ACC112 (cell line): ENCODE measurements around the gene WNT9B.

Source experiments
- H2AFZ ChIP-seq: fragments of 200-600 bp; sonication (generic); one replicate; pipeline ENCODE4 v1.6.0; 2017; ENCODE audit warnings: antibody characterized with exemption, low read length; ENCODE audit not compliant: unreplicated experiment
- H3K27ac ChIP-seq: fragments of 200-600 bp; sonication (generic); 2 replicates; pipeline ENCODE4 v1.5.1; 2014; ENCODE audit warnings: low read depth, mild to moderate bottlenecking, antibody characterized with exemption, low read length, moderate library complexity
- H3K27me3 ChIP-seq: fragments of 200-600 bp; sonication (generic); 2 replicates; pipeline ENCODE4 v1.6.1; 2014; ENCODE audit warnings: mild to moderate bottlenecking, antibody characterized with exemption, low read length, moderate library complexity, mixed read lengths; ENCODE audit not compliant: insufficient read depth
- H3K36me3 ChIP-seq: fragments of 200-600 bp; sonication (generic); 2 replicates; pipeline ENCODE4 v1.6.1; 2016; ENCODE audit warnings: mild to moderate bottlenecking, antibody characterized with exemption, low read length, moderate library complexity, mixed read lengths; ENCODE audit not compliant: insufficient read depth
- H3K4me1 ChIP-seq: fragments of 200-600 bp; sonication (generic); one replicate; pipeline ENCODE4 v1.6.1; 2016; ENCODE audit warnings: low read length, mixed read lengths; ENCODE audit not compliant: insufficient read depth, unreplicated experiment, control insufficient read depth
- H3K4me3 ChIP-seq: fragments of 200-600 bp; sonication (generic); 2 replicates; pipeline ENCODE4 v1.5.1; 2014; ENCODE audit warnings: mild to moderate bottlenecking, low read depth, low read length
- H3K79me2 ChIP-seq: fragments of 200-600 bp; sonication (generic); one replicate; pipeline ENCODE4 v1.6.0; 2016; ENCODE audit warnings: low read length; ENCODE audit not compliant: control insufficient read depth, unreplicated experiment, insufficient read depth

The WNT9B gene

DNA sequence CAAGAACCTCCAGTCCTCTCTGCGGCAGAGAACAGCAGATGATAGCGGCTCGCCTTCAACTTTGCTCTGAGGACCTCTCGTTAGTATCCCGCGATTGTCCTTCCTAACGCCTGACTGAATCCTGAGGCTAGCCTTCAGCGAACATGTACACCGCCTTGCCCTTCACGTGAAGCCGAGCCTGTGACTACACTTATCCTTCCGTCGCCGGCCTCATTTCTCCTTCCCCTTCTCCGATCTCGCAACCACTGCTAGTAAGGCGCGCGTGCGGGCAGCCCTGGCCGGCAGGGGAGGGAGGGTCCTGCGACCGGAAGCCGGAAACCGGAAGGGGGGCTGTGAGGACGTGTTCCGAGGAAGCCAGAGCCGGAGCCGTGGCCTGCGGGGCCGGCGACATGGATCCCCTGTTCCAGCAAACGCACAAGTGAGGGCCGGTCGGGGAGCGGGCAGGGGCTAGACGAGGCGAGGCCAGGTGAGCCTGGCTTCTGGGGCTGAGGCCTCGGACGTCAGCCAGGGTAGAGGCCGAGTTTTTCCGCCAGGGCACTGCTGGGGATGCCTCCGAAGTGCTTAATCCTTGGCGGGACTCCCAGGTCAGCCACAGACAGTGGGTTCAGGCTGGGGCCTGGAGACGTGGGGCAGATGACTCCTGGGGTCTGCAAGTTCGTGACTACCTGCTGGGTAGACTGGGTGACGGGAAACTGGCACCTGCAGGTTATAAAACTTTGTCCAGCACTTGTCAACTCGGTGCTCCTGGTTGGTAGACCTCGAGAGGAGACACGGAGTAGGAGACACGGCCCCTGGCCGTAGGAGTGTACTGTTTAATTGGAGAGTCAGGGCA is 71.6 kb downstream of the WNT9B start, which contains the start of gene GOSR2:
Gene GOSR2, plus strand, starts transcription at position 357 of the 832 bp plus-strand sequence. Its CDS starts 33 bp downstream, at position 390.
- peaks cover 16% of the 10 kb centered on the region for H3K4me1 ChIP-seq
- H2AFZ ChIP-seq = peak within 1 kb of the TSS; percentile 91
- H3K4me3 ChIP-seq = peak within 1 kb of the TSS; percentile 81
- H3K27me3 ChIP-seq = no peaks in the 10 kb centered on the region
- peak within 1 kb of the TSS; percentile 87 for H3K27ac ChIP-seq
- H3K36me3 ChIP-seq = no peaks in the 10 kb centered on the region
- peaks cover 51% of the 10 kb centered on the region for H3K79me2 ChIP-seq

DNA sequence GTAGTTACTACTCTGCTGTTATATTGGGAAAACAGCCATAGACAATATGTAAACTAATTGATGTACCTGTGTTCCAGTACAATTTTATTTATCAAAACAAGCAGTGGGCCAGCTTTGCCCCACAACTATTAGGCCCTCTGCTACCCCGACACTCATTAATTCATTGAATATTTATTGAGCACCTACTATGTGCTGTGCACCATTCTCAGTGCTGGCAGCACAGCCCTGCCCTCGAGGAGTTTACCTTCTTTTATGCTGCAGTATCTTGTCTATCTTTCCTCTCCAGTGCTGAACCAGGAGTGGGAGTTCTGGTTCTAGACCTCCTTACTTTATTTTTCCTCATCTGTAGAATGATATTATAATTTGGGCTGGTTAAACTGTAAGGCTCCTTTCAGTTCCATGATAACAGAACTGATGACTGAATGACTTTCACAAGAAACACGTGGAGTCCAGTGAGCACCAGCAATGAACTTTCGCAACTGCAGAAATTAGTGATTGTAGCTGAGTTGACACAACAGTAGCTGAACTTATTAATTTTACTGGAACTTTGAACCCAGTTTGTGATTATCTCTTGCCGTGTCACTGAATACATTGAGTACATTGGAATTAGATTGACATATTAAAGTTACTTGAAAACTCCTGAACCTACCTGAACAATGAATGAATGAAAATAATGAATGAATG is 73.9 kb downstream of the WNT9B start:
- Histone ChIP-seq H3K4me3 (no peak overlapping the region; the same call in 1 of the 2 replicates), H3K79me2 (peaks cover 74% of the 10 kb centered on the region), H3K36me3 (no peaks in the 10 kb centered on the region), H3K4me1 (peaks cover 34% of the 10 kb centered on the region), H3K27ac (no peak overlapping the region), H2AFZ (no peak overlapping the region), H3K27me3 (no peaks in the 10 kb centered on the region)

DNA sequence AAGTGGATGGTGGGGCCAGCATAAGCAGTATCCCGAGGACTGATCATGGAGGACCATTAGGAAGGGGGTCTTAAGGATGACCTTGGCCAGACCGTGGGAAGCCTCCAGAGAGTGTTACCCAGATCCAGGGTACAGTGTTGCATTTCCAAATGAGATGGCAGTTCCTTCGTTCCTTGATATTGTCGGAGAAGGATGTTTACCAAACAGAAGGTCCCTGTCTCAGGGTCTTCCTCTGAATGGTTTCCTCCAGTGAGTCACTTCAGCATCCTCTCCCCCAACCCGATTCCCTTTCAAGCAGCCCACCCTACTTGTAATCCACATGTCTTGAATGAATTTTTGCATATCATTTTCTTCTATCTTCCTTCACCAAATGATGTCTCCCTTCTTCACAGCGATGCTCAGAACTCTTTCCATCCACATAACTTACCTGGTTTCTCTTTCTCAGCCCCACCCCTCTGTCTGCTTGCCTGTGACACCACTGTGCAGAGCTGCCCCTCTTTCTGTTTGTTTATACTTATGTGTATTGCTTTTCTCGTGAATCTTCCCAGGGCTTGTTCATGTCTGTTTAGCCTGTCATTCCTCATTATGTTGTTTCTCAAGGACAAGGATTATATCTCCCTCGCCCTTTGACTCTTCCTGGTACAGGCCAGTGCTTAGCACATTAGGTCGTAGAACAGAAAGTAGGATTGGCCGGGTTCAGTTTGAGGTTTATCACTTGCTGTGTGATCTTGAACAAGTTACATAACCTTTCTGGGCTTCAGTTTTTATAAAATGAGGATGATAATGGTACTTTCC is 77.3 kb downstream of the WNT9B start:
- Histone ChIP-seq H3K27ac (peak overlapping the region; percentile 39; the same call in 1 of the 2 replicates), H3K27me3 (no peaks in the 10 kb centered on the region), H3K36me3 (peaks cover 19% of the 10 kb centered on the region; the same call in 1 of the 2 replicates), H3K4me1 (peaks cover 34% of the 10 kb centered on the region), H3K79me2 (peaks cover 67% of the 10 kb centered on the region), H2AFZ (no peak overlapping the region), H3K4me3 (0 out of 2 replicates have a peak overlapping the region, but pooled peaks have one; percentile 23)

DNA sequence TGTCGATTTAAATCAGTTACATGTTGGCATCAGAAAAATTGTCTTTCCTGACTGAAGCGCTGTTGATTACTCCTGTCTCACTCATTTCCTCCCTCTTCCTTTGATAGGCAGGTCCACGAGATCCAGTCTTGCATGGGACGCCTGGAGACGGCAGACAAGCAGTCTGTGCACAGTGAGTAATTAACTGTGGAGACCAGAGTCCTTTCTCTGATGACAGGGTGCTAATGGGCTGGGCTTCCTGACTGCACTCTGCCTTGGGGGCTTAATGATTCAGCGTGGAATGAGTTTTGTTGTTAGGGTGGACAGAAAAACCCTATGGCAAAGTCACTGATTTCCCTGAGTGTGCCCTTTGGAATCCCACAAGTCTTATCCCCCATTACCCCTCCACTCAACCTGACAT is 78.0 kb downstream of the WNT9B start:
- Histone ChIP-seq H3K27me3 (no peaks in the 10 kb centered on the region), H3K79me2 (peaks cover 60% of the 10 kb centered on the region), H3K36me3 (peaks cover 19% of the 10 kb centered on the region; the same call in 1 of the 2 replicates), H2AFZ (no peak overlapping the region), H3K4me1 (peaks cover 29% of the 10 kb centered on the region), H3K4me3 (0 out of 2 replicates have a peak overlapping the region, but pooled peaks have one; percentile 23), H3K27ac (peak overlapping the region; percentile 39; the same call in 1 of the 2 replicates)

DNA sequence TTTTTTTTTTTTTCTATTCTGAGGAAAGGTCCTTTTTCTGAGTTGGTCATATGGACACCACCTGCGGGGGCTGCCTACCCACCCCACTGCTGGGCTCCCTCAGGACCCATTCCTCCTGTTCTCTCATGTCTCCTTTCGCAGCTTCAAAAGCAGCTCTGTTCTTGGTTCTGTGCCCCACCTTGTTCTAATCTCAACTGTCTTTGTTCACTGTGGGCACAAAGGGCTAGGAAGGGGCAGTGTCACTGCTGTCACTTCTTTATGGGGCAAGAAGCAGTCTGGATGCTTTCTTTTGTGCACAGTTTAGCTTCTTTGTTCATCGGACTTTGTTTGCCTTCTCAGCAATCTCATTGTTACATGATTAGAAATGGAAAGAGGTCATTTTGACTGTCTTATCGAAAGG is 78.7 kb downstream of the WNT9B start:
- H3K79me2 ChIP-seq = peaks cover 54% of the 10 kb centered on the region
- peaks cover 19% of the 10 kb centered on the region; the same call in 1 of the 2 replicates for H3K36me3 ChIP-seq

DNA sequence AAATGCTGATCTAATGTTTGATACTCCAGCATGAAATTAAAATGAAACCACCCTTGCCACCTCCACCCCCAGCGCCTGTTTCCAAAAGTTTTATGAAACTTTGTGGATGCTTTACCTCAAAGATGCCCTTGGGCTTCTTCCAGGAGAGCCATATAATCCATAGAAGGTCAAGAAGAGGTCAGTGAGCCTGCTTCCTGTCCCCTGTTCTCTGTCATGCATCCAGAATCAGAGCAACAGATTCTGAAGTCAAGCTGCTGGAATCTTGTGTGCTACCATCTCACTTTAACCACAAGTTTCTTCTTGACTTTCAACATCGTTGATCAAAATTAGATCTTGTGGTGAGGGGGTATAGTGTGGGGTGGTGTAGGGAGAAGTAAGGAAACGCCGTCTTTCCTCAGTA is 80.2 kb downstream of the WNT9B start:
- Histone ChIP-seq H3K36me3 (peaks cover 26% of the 10 kb centered on the region), H3K27ac (no peak overlapping the region), H3K4me1 (peaks cover 28% of the 10 kb centered on the region), H3K27me3 (no peaks in the 10 kb centered on the region), H3K4me3 (no peak overlapping the region), H3K79me2 (peaks cover 38% of the 10 kb centered on the region), H2AFZ (no peak overlapping the region)

More for the DNA sequence above, 78.7 kb downstream of the WNT9B start:
- no peaks in the 10 kb centered on the region for H3K27me3 ChIP-seq
- no peak overlapping the region for H2AFZ ChIP-seq
- no peak overlapping the region for H3K27ac ChIP-seq
- no peak overlapping the region for H3K4me3 ChIP-seq
- H3K4me1 ChIP-seq = peaks cover 22% of the 10 kb centered on the region

DNA sequence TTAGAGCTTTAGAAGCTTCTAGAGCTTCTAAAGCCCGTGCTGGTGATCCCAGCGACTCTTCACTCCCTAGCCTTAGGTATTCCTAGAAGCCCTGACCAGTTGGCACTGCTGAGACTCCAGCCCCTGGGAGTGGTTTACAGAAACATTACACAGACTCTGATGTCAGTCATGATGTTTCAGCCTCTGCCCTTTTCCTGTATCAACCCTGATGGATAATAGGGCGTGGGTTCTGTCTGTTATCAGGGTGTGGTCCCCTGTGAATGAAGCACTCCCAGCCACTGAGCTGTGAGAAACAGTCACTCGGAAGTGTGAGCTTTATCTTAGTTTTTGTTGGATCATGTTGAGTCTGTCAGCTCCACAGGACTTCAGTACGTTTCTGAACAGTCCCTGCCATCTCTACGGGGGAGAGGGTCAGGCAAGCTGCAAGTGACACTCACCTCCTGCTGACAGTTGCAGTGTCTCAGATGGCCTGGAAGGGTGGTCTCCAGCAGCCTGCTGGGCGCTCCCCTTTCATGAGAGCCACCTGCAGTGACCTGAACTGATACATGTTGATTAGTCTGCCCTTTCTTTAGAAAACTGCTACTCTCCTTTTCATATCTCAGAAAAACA is 84.4 kb downstream of the WNT9B start:
- Histone ChIP-seq H3K27me3 (no peaks in the 10 kb centered on the region), H3K79me2 (no peaks in the 10 kb centered on the region), H3K4me3 (no peak overlapping the region), H3K4me1 (peaks cover 8% of the 10 kb centered on the region), H3K36me3 (peaks cover 39% of the 10 kb centered on the region), H2AFZ (no peak overlapping the region), H3K27ac (peak overlapping the region; percentile 55; the same call in 1 of the 2 replicates)
